WTC11 (cell line): ENCODE data around the gene STAG1. TPM values are rescaled to one million over a fixed set of nuclear protein-coding genes. Genes with fewer than 3 reads are reported as not detected.

ENCODE experiments used
- ATAC-seq: fragments of 200-7000 bp; cut with Tn5 transposase; 2 replicates; pipeline ENCODE4 v1.10.0; 2021; ENCODE audit warnings: mild to moderate bottlenecking, moderate library complexity
- CTCF ChIA-PET: fragments of 300-600 bp; sonication (Branson Sonifier 250); formaldehyde crosslinking; loops from one replicate; lab custom pipeline; 2021; ENCODE audit warnings: antibody characterized with exemption; lab: Charles Lee
- POLR2A ChIA-PET: fragments of 350-600 bp; sonication (Branson Sonifier 250); formaldehyde crosslinking; loops from one replicate; lab custom pipeline; 2021; ENCODE audit warnings: antibody characterized with exemption; lab: Charles Lee
- DNase-seq: peaks from one replicate; pipeline ENCODE4 v3.0.0; 2021; ENCODE audit warnings: low spot score
- H3K27ac Mint-ChIP-seq: 2 replicates; pipeline ENCODE4 v1.8.0; 2021; ENCODE audit warnings: mixed read lengths
- H3K27me3 Mint-ChIP-seq: 2 replicates; pipeline ENCODE4 v1.8.0; 2021; ENCODE audit warnings: low read depth, mild to moderate bottlenecking, moderate library complexity, mixed read lengths
- H3K36me3 Mint-ChIP-seq: 2 replicates; pipeline ENCODE4 v1.8.0; 2021; ENCODE audit warnings: mixed read lengths
- H3K4me1 Mint-ChIP-seq: 2 replicates; pipeline ENCODE4 v1.8.0; 2022; ENCODE audit warnings: mixed read lengths
- H3K4me3 Mint-ChIP-seq: 2 replicates; pipeline ENCODE4 v1.8.0; 2021; ENCODE audit warnings: mild to moderate bottlenecking, moderate library complexity, mixed read lengths
- H3K9me3 Mint-ChIP-seq: 2 replicates; pipeline ENCODE4 v1.8.0; 2021; ENCODE audit warnings: mixed read lengths
- ELF4 ChIP-seq: sonication (generic); formaldehyde crosslinking; IDR thresholded peaks from 2 replicates; pipeline ENCODE4 v1.8.1; 2022; ENCODE audit warnings: low read depth, mild to moderate bottlenecking, moderate library complexity, missing genetic modification reagents
- FOXJ3 ChIP-seq: sonication (generic); formaldehyde crosslinking; IDR thresholded peaks from 2 replicates; pipeline ENCODE4 v1.9.0; 2021; ENCODE audit warnings: missing genetic modification reagents, mild to moderate bottlenecking, borderline replicate concordance
- FOXP4 ChIP-seq: sonication (generic); formaldehyde crosslinking; IDR thresholded peaks from 2 replicates; pipeline ENCODE4 v1.8.0; 2022; ENCODE audit warnings: mild to moderate bottlenecking, missing genetic modification reagents
- KAT7 ChIP-seq: sonication (generic); formaldehyde crosslinking; IDR thresholded peaks from 2 replicates; pipeline ENCODE4 v1.8.1; 2023; ENCODE audit warnings: missing genetic modification reagents, mild to moderate bottlenecking, borderline replicate concordance
- MLX ChIP-seq: sonication (generic); formaldehyde crosslinking; IDR thresholded peaks from 2 replicates; pipeline ENCODE4 v1.8.1; 2023; ENCODE audit warnings: mild to moderate bottlenecking, missing genetic modification reagents, moderate library complexity
- MYBL2 ChIP-seq: sonication (generic); formaldehyde crosslinking; IDR thresholded peaks from 2 replicates; pipeline ENCODE4 v1.8.1; 2023; ENCODE audit warnings: mild to moderate bottlenecking, moderate library complexity, missing genetic modification reagents
- NFE2L1 ChIP-seq: sonication (generic); formaldehyde crosslinking; IDR thresholded peaks from 2 replicates; pipeline ENCODE4 v1.8.1; 2023; ENCODE audit warnings: missing genetic modification reagents
- NR1H2 ChIP-seq: sonication (generic); formaldehyde crosslinking; IDR thresholded peaks from 2 replicates; pipeline ENCODE4 v1.9.0; 2021; ENCODE audit warnings: mild to moderate bottlenecking, moderate library complexity, missing genetic modification reagents
- PRDM15 ChIP-seq: sonication (generic); formaldehyde crosslinking; IDR thresholded peaks from 2 replicates; pipeline ENCODE4 v1.8.0; 2022; ENCODE audit warnings: missing genetic modification reagents
- SMAD4 ChIP-seq: sonication (generic); formaldehyde crosslinking; IDR thresholded peaks from 2 replicates; pipeline ENCODE4 v1.8.0; 2022; ENCODE audit warnings: mild to moderate bottlenecking, missing genetic modification reagents
- TEAD1 ChIP-seq: sonication (generic); formaldehyde crosslinking; IDR thresholded peaks from 2 replicates; pipeline ENCODE4 v1.8.0; 2022; ENCODE audit warnings: mild to moderate bottlenecking, missing genetic modification reagents
- TEAD4 ChIP-seq: sonication (generic); formaldehyde crosslinking; IDR thresholded peaks from 2 replicates; pipeline ENCODE4 v1.8.0; 2022; ENCODE audit warnings: mild to moderate bottlenecking, missing genetic modification reagents
- USF2 ChIP-seq: sonication (generic); formaldehyde crosslinking; IDR thresholded peaks from 2 replicates; pipeline ENCODE4 v1.8.1; 2023; ENCODE audit warnings: mild to moderate bottlenecking, missing genetic modification reagents, moderate library complexity
- ZNF121 ChIP-seq: sonication (generic); formaldehyde crosslinking; IDR thresholded peaks from 2 replicates; pipeline ENCODE4 v1.8.0; 2023; ENCODE audit warnings: missing genetic modification reagents
- ZNF317 ChIP-seq: sonication (generic); formaldehyde crosslinking; IDR thresholded peaks from 2 replicates; pipeline ENCODE4 v1.8.1; 2023; ENCODE audit warnings: low read depth, mild to moderate bottlenecking, moderate library complexity, missing genetic modification reagents, borderline replicate concordance
- total RNA-seq: library from RNA; stranded (reverse); gene quantifications from 3 replicates; pipeline ENCODE4 v1.2.3, GENCODE V29; 2021
- TF ChIP-seq, protein P1 (sequence below): sonication (generic); formaldehyde crosslinking; conservative IDR thresholded peaks from 2 replicates; pipeline ENCODE4 v1.8.1; 2023; ENCODE audit warnings: mild to moderate bottlenecking, low read depth, missing genetic modification reagents, moderate library complexity
- TF ChIP-seq, protein P2 (sequence below): sonication (generic); formaldehyde crosslinking; IDR thresholded peaks from 2 replicates; pipeline ENCODE4 v1.8.0; 2022; ENCODE audit warnings: mild to moderate bottlenecking, missing genetic modification reagents
- TF ChIP-seq, protein P3 (sequence below): sonication (generic); formaldehyde crosslinking; IDR thresholded peaks from 2 replicates; pipeline ENCODE4 v1.8.1; 2022; ENCODE audit warnings: mild to moderate bottlenecking, missing genetic modification reagents, moderate library complexity, borderline replicate concordance

The STAG1 gene
- total RNA-seq, 1 experiment from 2014 or later = 20.7 TPM

DNA sequence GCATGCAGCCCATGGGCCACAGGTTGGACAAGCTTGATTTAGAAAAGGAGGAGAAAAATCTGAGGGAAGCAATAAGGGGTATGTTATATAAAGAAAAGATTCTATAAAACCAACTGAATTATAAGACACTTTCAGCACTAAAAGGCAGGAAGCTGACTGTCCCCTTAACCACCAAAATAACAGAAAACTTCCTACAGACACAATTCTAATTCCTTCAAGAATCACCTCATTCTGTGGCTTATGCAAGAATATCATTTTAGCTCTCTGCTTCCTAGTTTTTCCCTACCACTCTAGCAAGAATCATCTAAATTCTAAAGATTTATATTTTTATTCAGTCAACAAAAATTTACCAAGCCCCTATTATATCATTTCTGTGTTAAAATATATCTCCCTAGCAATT is 6.3 kb downstream of the STAG1 start (continued):
- TF ChIP-seq, protein P1, sequence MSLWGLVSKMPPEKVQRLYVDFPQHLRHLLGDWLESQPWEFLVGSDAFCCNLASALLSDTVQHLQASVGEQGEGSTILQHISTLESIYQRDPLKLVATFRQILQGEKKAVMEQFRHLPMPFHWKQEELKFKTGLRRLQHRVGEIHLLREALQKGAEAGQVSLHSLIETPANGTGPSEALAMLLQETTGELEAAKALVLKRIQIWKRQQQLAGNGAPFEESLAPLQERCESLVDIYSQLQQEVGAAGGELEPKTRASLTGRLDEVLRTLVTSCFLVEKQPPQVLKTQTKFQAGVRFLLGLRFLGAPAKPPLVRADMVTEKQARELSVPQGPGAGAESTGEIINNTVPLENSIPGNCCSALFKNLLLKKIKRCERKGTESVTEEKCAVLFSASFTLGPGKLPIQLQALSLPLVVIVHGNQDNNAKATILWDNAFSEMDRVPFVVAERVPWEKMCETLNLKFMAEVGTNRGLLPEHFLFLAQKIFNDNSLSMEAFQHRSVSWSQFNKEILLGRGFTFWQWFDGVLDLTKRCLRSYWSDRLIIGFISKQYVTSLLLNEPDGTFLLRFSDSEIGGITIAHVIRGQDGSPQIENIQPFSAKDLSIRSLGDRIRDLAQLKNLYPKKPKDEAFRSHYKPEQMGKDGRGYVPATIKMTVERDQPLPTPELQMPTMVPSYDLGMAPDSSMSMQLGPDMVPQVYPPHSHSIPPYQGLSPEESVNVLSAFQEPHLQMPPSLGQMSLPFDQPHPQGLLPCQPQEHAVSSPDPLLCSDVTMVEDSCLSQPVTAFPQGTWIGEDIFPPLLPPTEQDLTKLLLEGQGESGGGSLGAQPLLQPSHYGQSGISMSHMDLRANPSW = no peak
- no peak for TF ChIP-seq MLX
- no peak for TF ChIP-seq ZNF317
- TF ChIP-seq, protein P2, sequence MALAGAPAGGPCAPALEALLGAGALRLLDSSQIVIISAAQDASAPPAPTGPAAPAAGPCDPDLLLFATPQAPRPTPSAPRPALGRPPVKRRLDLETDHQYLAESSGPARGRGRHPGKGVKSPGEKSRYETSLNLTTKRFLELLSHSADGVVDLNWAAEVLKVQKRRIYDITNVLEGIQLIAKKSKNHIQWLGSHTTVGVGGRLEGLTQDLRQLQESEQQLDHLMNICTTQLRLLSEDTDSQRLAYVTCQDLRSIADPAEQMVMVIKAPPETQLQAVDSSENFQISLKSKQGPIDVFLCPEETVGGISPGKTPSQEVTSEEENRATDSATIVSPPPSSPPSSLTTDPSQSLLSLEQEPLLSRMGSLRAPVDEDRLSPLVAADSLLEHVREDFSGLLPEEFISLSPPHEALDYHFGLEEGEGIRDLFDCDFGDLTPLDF = no peak
- no peak for TF ChIP-seq PRDM15
- no peak for TF ChIP-seq SMAD4 (CRISPR knock-in tag)
- TF ChIP-seq TEAD4 (CRISPR knock-in tag) = no peak
- TF ChIP-seq, all 79 proteins: peak for 0

DNA sequence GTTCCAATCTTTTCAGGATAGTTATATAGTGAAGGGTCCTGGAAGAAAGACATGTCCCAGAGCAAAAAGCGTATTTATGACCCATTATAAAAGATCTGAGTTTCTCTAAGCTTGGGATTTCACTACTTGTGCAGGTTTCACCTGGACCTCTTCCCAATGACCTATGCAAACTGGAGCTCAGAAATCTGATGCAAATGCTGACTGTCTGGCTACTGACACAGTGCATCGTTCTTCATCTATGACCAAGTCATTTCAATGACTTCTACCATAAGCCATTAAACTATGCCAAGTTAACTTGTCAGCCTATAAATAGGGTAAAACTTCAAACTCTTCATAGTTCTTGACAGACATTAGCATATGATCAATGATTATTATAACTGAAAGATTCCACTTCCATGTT is 11.1 kb downstream of the STAG1 start:
- no peaks in the 10 kb centered on the region for H3K9me3 Mint-ChIP-seq
- H3K27ac Mint-ChIP-seq = no peak overlapping the region
- CTCF ChIA-PET = interaction anchor here (1.1 to 3.9 kb wide), 3 partner anchors 11 to 349 kb away, joined by 4 to 17 read pairs (median 4); partner anchors contain the start of gene STAG1
- TF ChIP-seq USF2 (no peak), NR1H2 (CRISPR knock-in tag) (no peak), ELF4 (CRISPR knock-in tag) (no peak)
- TF ChIP-seq, protein P3, sequence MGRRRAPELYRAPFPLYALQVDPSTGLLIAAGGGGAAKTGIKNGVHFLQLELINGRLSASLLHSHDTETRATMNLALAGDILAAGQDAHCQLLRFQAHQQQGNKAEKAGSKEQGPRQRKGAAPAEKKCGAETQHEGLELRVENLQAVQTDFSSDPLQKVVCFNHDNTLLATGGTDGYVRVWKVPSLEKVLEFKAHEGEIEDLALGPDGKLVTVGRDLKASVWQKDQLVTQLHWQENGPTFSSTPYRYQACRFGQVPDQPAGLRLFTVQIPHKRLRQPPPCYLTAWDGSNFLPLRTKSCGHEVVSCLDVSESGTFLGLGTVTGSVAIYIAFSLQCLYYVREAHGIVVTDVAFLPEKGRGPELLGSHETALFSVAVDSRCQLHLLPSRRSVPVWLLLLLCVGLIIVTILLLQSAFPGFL (CRISPR knock-in tag) = no peak
- no peak for DNase-seq
- H3K27me3 Mint-ChIP-seq = no peaks in the 10 kb centered on the region
- POLR2A ChIA-PET = no interaction called here
- H3K4me1 Mint-ChIP-seq = peaks cover 25% of the 10 kb centered on the region
- H3K36me3 Mint-ChIP-seq = no peaks in the 10 kb centered on the region
- H3K4me3 Mint-ChIP-seq = no peak overlapping the region
- no peak for ATAC-seq

GRCh38 chr3:136740351-136740958 is 11.7 kb downstream of the STAG1 start:
- DNase-seq (no peak), ATAC-seq (no peak)
- Mint-ChIP-seq H3K36me3 (no peaks in the 10 kb centered on the region), H3K9me3 (no peaks in the 10 kb centered on the region), H3K4me3 (no peak overlapping the region), H3K27ac (peak overlapping the region; percentile 2; the same call in 1 of the 2 replicates), H3K27me3 (no peaks in the 10 kb centered on the region), H3K4me1 (peaks cover 23% of the 10 kb centered on the region)
- POLR2A ChIA-PET = interaction anchor here (1.1 kb wide), 1 partner anchor 12 kb away, joined by 4 read pairs; the partner anchor contains the start of gene STAG1
- CTCF ChIA-PET = interaction anchor here (1.1 to 3.9 kb wide), 3 partner anchors 12 to 349 kb away, joined by 4 to 17 read pairs (median 4); partner anchors contain the start of gene STAG1
- TF ChIP-seq NFE2L1 (no peak), FOXJ3 (CRISPR knock-in tag) (no peak), ZNF121 (CRISPR knock-in tag) (no peak), TEAD1 (CRISPR knock-in tag) (no peak), MYBL2 (CRISPR knock-in tag) (no peak), KAT7 (CRISPR knock-in tag) (no peak), FOXP4 (CRISPR knock-in tag) (no peak)
- TF ChIP-seq, protein P2 = no peak
